ENCODE data around the gene NOL4L. TPM values are rescaled to one million over a fixed set of nuclear protein-coding genes. Genes with fewer than 3 reads are reported as not detected.

Gene NOL4L
- polyA plus RNA-seq, 1 donor (not counting 4 experiments of a cell fraction or from before 2014, with no cell fraction given), result 1.0 TPM

- Histone ChIP-seq H3K79me2 (ENCODE audit: control insufficient read depth, insufficient read depth, low read length) (no peaks in the 10 kb centered on the region), H3K27ac (ENCODE audit: control insufficient read depth, insufficient read depth, low read length) (no peak overlapping the region), H3K4me3 (ENCODE audit: control insufficient read depth in 2 of 3, extremely low read depth in 1 of 3, insufficient read depth in 2 of 3, low read depth in 1 of 3, low read length in 3 of 3) (no peak overlapping the region), H3K36me3 (ENCODE audit: control insufficient read depth in 2 of 2, extremely low read depth in 1 of 2, insufficient read depth in 2 of 2, low read length in 2 of 2) (no peaks in the 10 kb centered on the region), H3K9me1 (ENCODE audit: control insufficient read depth, extremely low read depth, insufficient read depth, low read length) (no peaks in the 10 kb centered on the region), H3K4me2 (ENCODE audit: control insufficient read depth, extremely low read depth, insufficient read depth, low read depth, low read length) (no peak overlapping the region), H2AFZ (ENCODE audit: control insufficient read depth, low read length) (no peak overlapping the region), H4K20me1 (ENCODE audit: control insufficient read depth, extremely low read depth, insufficient read depth, low read length) (peaks cover 4% of the 10 kb centered on the region), H3K9ac (ENCODE audit: control insufficient read depth, extremely low read depth, insufficient read depth, low read length) (no peak overlapping the region), H3K27me3 (ENCODE audit: control insufficient read depth, extremely low read depth, insufficient read depth, low read length) (peaks cover 31% of the 10 kb centered on the region), H3K9me3 (ENCODE audit: control insufficient read depth, low read depth, low read length) (no peaks in the 10 kb centered on the region), H3K4me1 (ENCODE audit: control insufficient read depth, extremely low read depth, insufficient read depth, low read length) (no peaks in the 10 kb centered on the region)
- dilution Hi-C loops (cut with MboI; ENCODE audit: extremely low pct_ligation_motif_present, low sequenced_read_pairs), result loop anchor here (25.0 kb wide), 1 partner anchor 120 kb away; no protein-coding TSS in a partner anchor
- FAIRE-seq, result no peak
- TF ChIP-seq CTCF (optimal IDR thresholded peaks at IDR 0.05 in 1 of 3, IDR thresholded peaks at IDR 0.05 in 1 of 3, conservative IDR thresholded peaks at IDR 0.05 in 1 of 3; ENCODE audit: extremely low read depth in 1 of 3, insufficient read depth in 2 of 3, low read length in 3 of 3), result no peak
- TF ChIP-seq EZH2 (IDR thresholded peaks at IDR 0.05; ENCODE audit: low read length), result no peak
- DNase-seq (ENCODE audit: low read depth, low spot score), result no peak
Observed at GRCh38 chr20:32517518-32517873, 67.6 kb downstream of the NOL4L start.

GRCh38 chr20:32516583-32517517, 68.3 kb downstream of the NOL4L start:
- dilution Hi-C loops (cut with MboI; ENCODE audit: extremely low pct_ligation_motif_present, low sequenced_read_pairs), result loop anchor here (25.0 kb wide), 1 partner anchor 120 kb away; no protein-coding TSS in a partner anchor
- H3K4me3 ChIP-seq (ENCODE audit: control insufficient read depth in 2 of 3, extremely low read depth in 1 of 3, insufficient read depth in 2 of 3, low read depth in 1 of 3, low read length in 3 of 3), result no peak overlapping the region
- peaks cover 27% of the 10 kb centered on the region for H3K27me3 ChIP-seq (ENCODE audit: control insufficient read depth, extremely low read depth, insufficient read depth, low read length)
- H3K4me2 ChIP-seq (ENCODE audit: control insufficient read depth, extremely low read depth, insufficient read depth, low read depth, low read length), result no peak overlapping the region
- H3K27ac ChIP-seq (ENCODE audit: control insufficient read depth, insufficient read depth, low read length), result no peak overlapping the region
- no peak overlapping the region for H2AFZ ChIP-seq (ENCODE audit: control insufficient read depth, low read length)
- H3K9me3 ChIP-seq (ENCODE audit: control insufficient read depth, low read depth, low read length), result no peaks in the 10 kb centered on the region
- no peak overlapping the region for H3K9ac ChIP-seq (ENCODE audit: control insufficient read depth, extremely low read depth, insufficient read depth, low read length)
- peaks cover 4% of the 10 kb centered on the region for H4K20me1 ChIP-seq (ENCODE audit: control insufficient read depth, extremely low read depth, insufficient read depth, low read length)
- H3K4me1 ChIP-seq (ENCODE audit: control insufficient read depth, extremely low read depth, insufficient read depth, low read length), result no peaks in the 10 kb centered on the region
- FAIRE-seq (no peak), DNase-seq (ENCODE audit: low read depth, low spot score) (no peak)
- TF ChIP-seq EZH2 (IDR thresholded peaks at IDR 0.05; ENCODE audit: low read length) (no peak), CTCF (optimal IDR thresholded peaks at IDR 0.05 in 1 of 3, IDR thresholded peaks at IDR 0.05 in 1 of 3, conservative IDR thresholded peaks at IDR 0.05 in 1 of 3; ENCODE audit: extremely low read depth in 1 of 3, insufficient read depth in 2 of 3, low read length in 3 of 3) (no peak)
- H3K9me1 ChIP-seq (ENCODE audit: control insufficient read depth, extremely low read depth, insufficient read depth, low read length), result no peaks in the 10 kb centered on the region
- H3K36me3 ChIP-seq (ENCODE audit: control insufficient read depth in 2 of 2, extremely low read depth in 1 of 2, insufficient read depth in 2 of 2, low read length in 2 of 2), result no peaks in the 10 kb centered on the region
- no peaks in the 10 kb centered on the region for H3K79me2 ChIP-seq (ENCODE audit: control insufficient read depth, insufficient read depth, low read length)

All from keratinocyte (primary cell).